ENCODE measurements around the gene C2orf76. TPM values are rescaled to one million over a fixed set of nuclear protein-coding genes. Genes with fewer than 3 reads are reported as not detected.

C2orf76 gene
- total RNA-seq, 4 donors from 2014 or later = 5.3 to 19.9 (median 13.3) TPM

DNA sequence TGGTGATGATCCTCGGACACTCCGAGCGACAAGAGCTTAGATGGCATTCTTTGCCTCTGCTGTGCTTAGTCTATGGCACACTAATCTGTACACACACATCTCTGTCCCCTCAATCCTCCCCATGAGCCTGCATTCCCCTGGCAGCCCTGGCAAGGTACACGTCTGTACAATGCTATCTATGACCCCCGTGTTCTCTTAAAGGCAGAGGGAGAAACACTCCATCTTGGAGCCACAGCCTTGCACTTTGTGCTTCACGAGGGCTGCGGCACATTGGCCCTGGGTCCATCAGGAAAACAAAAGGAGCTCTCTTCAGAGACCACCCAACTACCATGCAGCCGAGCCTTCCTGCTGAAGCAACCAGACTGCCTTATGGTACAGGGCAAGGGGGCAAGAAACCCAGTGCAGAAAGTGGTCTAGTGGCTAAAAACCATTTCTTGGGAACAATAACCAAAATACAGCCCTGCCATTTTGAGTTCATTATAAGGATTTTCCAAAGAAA, 100.5 kb downstream of the C2orf76 start:
- no peaks in the 10 kb centered on the region for H3K4me1 ChIP-seq
- H3K27ac ChIP-seq = no peak overlapping the region
- TF ChIP-seq POLR2A (IDR thresholded peaks at IDR 0.05) = no peak
- intact Hi-C loops (cut with DNase I) = no loop called here
- 89 to 95% methylated on average over 8 of the region's 8 CpGs for WGBS, 2 donors
- H3K27me3 ChIP-seq = no peaks in the 10 kb centered on the region
- no peaks in the 10 kb centered on the region for H3K36me3 ChIP-seq
- no peak for DNase-seq
- H3K9me3 ChIP-seq = no peaks in the 10 kb centered on the region
- no peak overlapping the region for H3K4me3 ChIP-seq (replicated peaks in 1 of 3)

GRCh38 chr2:119265693-119266066, 101.0 kb downstream of the C2orf76 start:
- Histone ChIP-seq H3K27me3 (no peaks in the 10 kb centered on the region), H3K9me3 (no peaks in the 10 kb centered on the region), H3K27ac (no peak overlapping the region), H3K36me3 (no peaks in the 10 kb centered on the region), H3K4me1 (no peaks in the 10 kb centered on the region), H3K4me3 (replicated peaks in 1 of 3) (no peak overlapping the region)
- TF ChIP-seq POLR2A (IDR thresholded peaks at IDR 0.05) = no peak
- TF ChIP-seq, protein P1, sequence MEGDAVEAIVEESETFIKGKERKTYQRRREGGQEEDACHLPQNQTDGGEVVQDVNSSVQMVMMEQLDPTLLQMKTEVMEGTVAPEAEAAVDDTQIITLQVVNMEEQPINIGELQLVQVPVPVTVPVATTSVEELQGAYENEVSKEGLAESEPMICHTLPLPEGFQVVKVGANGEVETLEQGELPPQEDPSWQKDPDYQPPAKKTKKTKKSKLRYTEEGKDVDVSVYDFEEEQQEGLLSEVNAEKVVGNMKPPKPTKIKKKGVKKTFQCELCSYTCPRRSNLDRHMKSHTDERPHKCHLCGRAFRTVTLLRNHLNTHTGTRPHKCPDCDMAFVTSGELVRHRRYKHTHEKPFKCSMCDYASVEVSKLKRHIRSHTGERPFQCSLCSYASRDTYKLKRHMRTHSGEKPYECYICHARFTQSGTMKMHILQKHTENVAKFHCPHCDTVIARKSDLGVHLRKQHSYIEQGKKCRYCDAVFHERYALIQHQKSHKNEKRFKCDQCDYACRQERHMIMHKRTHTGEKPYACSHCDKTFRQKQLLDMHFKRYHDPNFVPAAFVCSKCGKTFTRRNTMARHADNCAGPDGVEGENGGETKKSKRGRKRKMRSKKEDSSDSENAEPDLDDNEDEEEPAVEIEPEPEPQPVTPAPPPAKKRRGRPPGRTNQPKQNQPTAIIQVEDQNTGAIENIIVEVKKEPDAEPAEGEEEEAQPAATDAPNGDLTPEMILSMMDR (IDR thresholded peaks at IDR 0.05) = no peak
- intact Hi-C loops (cut with DNase I) = no loop called here
- no peak for DNase-seq
- WGBS, 2 donors = 86 to 93% methylated on average over 6 of the region's 6 CpGs

DNA sequence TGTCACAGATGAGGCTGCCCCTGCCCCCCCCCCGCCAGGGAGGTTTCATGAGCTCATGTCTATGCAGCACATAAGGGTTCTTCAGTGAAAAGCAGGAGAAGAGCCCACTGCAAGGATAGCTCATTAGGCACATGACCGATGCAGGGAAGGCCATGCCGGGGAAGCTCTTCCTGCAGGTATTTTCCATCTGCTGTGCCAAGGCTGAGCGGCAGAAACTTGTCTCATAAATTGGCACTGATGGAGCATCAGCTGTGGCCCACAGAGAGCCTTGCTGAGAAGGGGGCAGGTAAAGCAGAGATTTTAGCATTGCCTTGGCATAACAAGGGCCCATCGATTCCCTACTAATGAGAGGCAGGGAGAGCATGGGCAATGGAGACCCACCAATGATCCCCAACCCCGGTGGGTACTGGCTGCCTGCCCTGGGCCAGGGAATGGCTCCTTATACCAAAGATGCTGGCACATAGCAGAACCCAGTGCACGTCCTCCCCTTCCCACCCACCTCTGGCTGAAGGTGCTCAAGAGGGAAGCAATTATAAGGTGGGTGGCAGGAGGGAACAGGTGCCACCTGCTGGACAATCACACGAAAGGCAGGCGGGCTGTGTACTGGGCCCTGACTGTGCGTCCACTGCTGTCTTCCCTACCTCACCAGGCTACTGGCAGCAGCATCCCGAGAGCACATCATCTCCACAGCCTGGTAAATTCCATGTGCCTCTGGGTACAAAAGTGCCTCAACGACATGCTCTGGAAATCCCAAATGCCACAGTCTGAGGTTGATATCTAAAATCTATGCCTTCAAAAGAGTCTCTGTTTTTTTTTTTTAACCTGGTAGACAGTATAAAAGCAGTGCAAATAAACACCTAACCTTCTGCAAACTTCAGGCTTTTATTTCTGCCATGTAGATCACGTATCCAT, 101.6 kb downstream of the C2orf76 start:
- intact Hi-C loops (cut with DNase I) = no loop called here
- 37 to 42% methylated on average over 7 to 12 of the region's 13 CpGs for WGBS, 2 donors
- Histone ChIP-seq H3K4me1 (no peaks in the 10 kb centered on the region), H3K27ac (no peak overlapping the region), H3K27me3 (no peaks in the 10 kb centered on the region), H3K36me3 (no peaks in the 10 kb centered on the region), H3K4me3 (replicated peaks in 1 of 3) (no peak overlapping the region), H3K9me3 (no peaks in the 10 kb centered on the region)
- peak; percentile 33 to 48 for DNase-seq
- TF ChIP-seq, protein P1 (IDR thresholded peaks at IDR 0.05) = peak; percentile 29 to 72 (median 60)
- TF ChIP-seq POLR2A (IDR thresholded peaks at IDR 0.05) = no peak

- Histone ChIP-seq H3K9me3 (no peaks in the 10 kb centered on the region), H3K4me3 (replicated peaks in 1 of 3) (no peak overlapping the region), H3K27ac (no peak overlapping the region), H3K36me3 (no peaks in the 10 kb centered on the region), H3K4me1 (no peaks in the 10 kb centered on the region), H3K27me3 (no peaks in the 10 kb centered on the region)
- no peak for TF ChIP-seq POLR2A (IDR thresholded peaks at IDR 0.05)
- TF ChIP-seq, protein P1 (IDR thresholded peaks at IDR 0.05) = no peak
- 58 to 65% methylated on average over 4 to 5 of the region's 5 CpGs for WGBS, 2 donors
- intact Hi-C loops (cut with DNase I) = no loop called here
- DNase-seq = no peak
Measured at GRCh38 chr2:119263656-119264055, 103.0 kb downstream of the C2orf76 start.

GRCh38 chr2:119263025-119263424, 103.6 kb downstream of the C2orf76 start:
- intact Hi-C loops (cut with DNase I) = no loop called here
- H3K4me3 ChIP-seq (replicated peaks in 1 of 3) = no peak overlapping the region
- H3K27me3 ChIP-seq = no peaks in the 10 kb centered on the region
- H3K9me3 ChIP-seq = no peaks in the 10 kb centered on the region
- H3K4me1 ChIP-seq = no peaks in the 10 kb centered on the region
- H3K27ac ChIP-seq = no peak overlapping the region
- TF ChIP-seq POLR2A (IDR thresholded peaks at IDR 0.05) = no peak
- TF ChIP-seq, protein P1 (IDR thresholded peaks at IDR 0.05) = no peak
- H3K36me3 ChIP-seq = no peaks in the 10 kb centered on the region
- no peak for DNase-seq
- WGBS, 2 donors = 93 to 95% methylated on average over 22 to 23 of the region's 23 CpGs

Data from thyroid gland (tissue), 4 donors.